K562 (cell line): Measurements from ENCODE around the gene ZNF138. TPM values are rescaled to one million over a fixed set of nuclear protein-coding genes. Genes with fewer than 3 reads are reported as not detected.

Experiments
- CHCHD3 ChIP-seq: fragments of 250-450 bp; sonication (Bioruptor Pico); IDR thresholded peaks from 2 replicates; pipeline ENCODE4 v2.1.2; 2022; ENCODE audit warnings: mild to moderate bottlenecking
- FOS ChIP-seq: IDR thresholded peaks from 3 replicates; pipeline ENCODE4 v1.6.1; 2011; ENCODE audit not compliant: insufficient read length; ENCODE audit errors: extremely low read depth
- FOSL1 ChIP-seq: fragments of 200-800 bp; sonication (Bioruptor generic); conservative IDR thresholded peaks from 2 replicates; pipeline ENCODE4 v1.6.1; 2016; ENCODE audit warnings: missing genetic modification characterization, missing compliant biosample characterization
- FOXM1 ChIP-seq, 2 experiments: fragments of 450-650 bp in 1 of 2; sonication (generic) in 1 of 2; formaldehyde crosslinking in 1 of 2; IDR thresholded peaks; 2 replicates each; pipeline versions ENCODE4 v1.6.1 to v1.9.0; 2017 to 2022; ENCODE audit warnings: low read depth in 2 of 2, mild to moderate bottlenecking in 2 of 2, missing genetic modification reagents in 1 of 2, moderate library complexity in 1 of 2
- FOXO4 ChIP-seq: fragments of 450-650 bp; formaldehyde crosslinking; IDR thresholded peaks from 2 replicates; pipeline ENCODE4 v1.4.0; 2020; ENCODE audit warnings: mild to moderate bottlenecking, moderate library complexity
- GATAD2B ChIP-seq: fragments of 450-650 bp; IDR thresholded peaks from 2 replicates; pipeline ENCODE4 v1.6.1; 2017; ENCODE audit warnings: mild to moderate bottlenecking, borderline replicate concordance
- KDM1A ChIP-seq, 2 experiments: fragments of 450-650 bp; IDR thresholded peaks; 2 replicates each; pipeline ENCODE4 v1.6.1; 2016; ENCODE audit warnings: mild to moderate bottlenecking in 2 of 2
- PPARD ChIP-seq: fragments of 250-450 bp; sonication (Bioruptor Pico); IDR thresholded peaks from 2 replicates; pipeline ENCODE4 v1.8.0; 2022; ENCODE audit warnings: inconsistent platforms, mild to moderate bottlenecking, moderate library complexity
- U2AF1 ChIP-seq: fragments of 200-400 bp; formaldehyde crosslinking; optimal IDR thresholded peaks from 2 replicates; pipeline ENCODE3; 2017; ENCODE audit warnings: mild to moderate bottlenecking, low read depth, low read length, moderate library complexity
- ZKSCAN8 ChIP-seq: fragments of 200-800 bp; sonication (Bioruptor generic); IDR thresholded peaks from 2 replicates; pipeline ENCODE4 v1.6.1; 2016; ENCODE audit warnings: missing genetic modification characterization, missing compliant biosample characterization
- ZMIZ1 ChIP-seq, 2 experiments: fragments of 150-350 bp in 1 of 2; IDR thresholded peaks; 2 replicates each; pipeline ENCODE4 v1.6.1; 2012 to 2016; ENCODE audit warnings: low read depth in 2 of 2, low read length in 2 of 2, mild to moderate bottlenecking in 1 of 2, moderate library complexity in 1 of 2
- ZNF318 ChIP-seq, 2 experiments: fragments of 450-650 bp; IDR thresholded peaks; 2 replicates each; pipeline ENCODE4 v1.6.1; 2016; ENCODE audit warnings: mild to moderate bottlenecking in 2 of 2, borderline replicate concordance in 1 of 2, low read depth in 1 of 2, moderate library complexity in 1 of 2
- ZNF57 ChIP-seq: fragments of 450-650 bp; formaldehyde crosslinking; IDR thresholded peaks from 2 replicates; pipeline ENCODE4 v1.4.0; 2020; ENCODE audit warnings: mild to moderate bottlenecking, moderate library complexity
- polyA plus RNA-seq, 8 experiments: library from polyadenylated mRNA; depleted of rRNA in 4 of 8; stranded (reverse) in 5 of 8; unstranded in 3 of 8; fragments of >200 nt; fragmentation: Nextera tagmentation in 2 of 8; fragmentation: Illumina TruSeq in 1 of 8; extraction: Ambion mirVana in 2 of 8; extraction: Trizol in 1 of 8; gene quantifications; 2 replicates each; pipeline versions ENCODE4 v1.2.1 to v1.2.3, GENCODE V29; 2011 to 2014; ENCODE audit warnings: inconsistent platforms in 1 of 8, missing spikeins in 1 of 8
- total RNA-seq, 7 experiments: library from RNA; depleted of rRNA in 6 of 7; stranded (reverse); fragments of >200 nt in 6 of 7; fragmentation: Illumina TruSeq in 2 of 7; extraction: Trizol in 2 of 7; gene quantifications; 2 replicates each; pipeline versions ENCODE4 v1.2.1 to v1.2.3, GENCODE V29; 2011 to 2021; ENCODE audit warnings: low replicate concordance in 1 of 7

ZNF138 gene
- total and polyA plus RNA-seq, 9 of the 15 experiments (the other 6 are each of a cell fraction or from before 2014, with no cell fraction given) = 14.6 to 34.9 (median 22.6) TPM

DNA sequence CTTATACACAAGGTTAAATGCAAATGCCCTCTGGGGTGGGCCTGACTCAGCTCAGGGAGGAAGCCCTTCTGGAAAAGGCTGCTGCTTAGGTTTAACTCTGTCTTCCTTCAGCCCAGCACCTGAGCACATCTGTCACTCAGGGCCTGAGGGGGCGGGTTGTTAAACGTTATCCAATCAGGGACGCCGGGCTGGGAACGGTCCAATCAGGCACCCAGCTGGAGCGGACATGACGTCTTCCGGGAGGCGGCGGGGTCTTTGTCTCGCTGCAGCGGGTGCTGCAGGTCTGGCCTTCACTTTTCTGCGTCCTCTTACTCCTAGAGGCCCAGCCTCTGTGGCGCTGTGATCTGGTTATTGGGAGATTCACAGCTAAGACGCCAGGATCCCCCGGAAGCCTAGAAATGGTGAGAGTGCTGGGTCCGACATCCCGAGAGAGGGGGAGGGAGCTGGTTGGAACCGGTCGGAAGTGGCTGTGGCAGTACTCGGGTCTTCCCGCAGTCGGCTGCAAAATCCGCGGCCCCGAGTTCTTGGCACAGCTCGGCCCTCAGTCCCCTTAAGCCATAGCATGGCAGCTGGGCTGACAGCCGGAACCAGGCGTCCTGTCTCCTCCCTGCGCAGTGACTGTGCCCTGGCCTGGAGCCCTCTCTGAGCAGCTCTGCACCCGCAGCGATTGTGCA lies at the start of gene ZNF138 (continued):
- TF ChIP-seq ZNF318 (IDR thresholded peaks at IDR 0.05; ENCODE audit: borderline replicate concordance in 1 of 2, low read depth in 1 of 2) (no peak), FOXO4 (CRISPR knock-in tag) (no peak), ZMIZ1 (IDR thresholded peaks at IDR 0.05; ENCODE audit: low read depth in 2 of 2, low read length in 2 of 2) (peak in 1 of 2 experiments; percentile 71; a peak in 2 of 4 replicates), ZNF57 (CRISPR knock-in tag) (no peak), FOSL1 (tag) (no peak), FOXM1 (IDR thresholded peaks at IDR 0.05; ENCODE audit: low read depth) (peak; percentile 63), FOXM1 (CRISPR knock-in tag; IDR thresholded peaks at IDR 0.05; ENCODE audit: low read depth) (no peak), CHCHD3 (CRISPR knock-in tag) (no peak), FOS (peak; percentile 97), PPARD (CRISPR knock-in tag) (no peak), U2AF1 (no peak), GATAD2B (no peak), ZKSCAN8 (CRISPR knock-in tag) (no peak), KDM1A (IDR thresholded peaks at IDR 0.05) (no peak)
